HEK293T (cell line): ENCODE results near the gene ADAMTS9.

Experiments
- FOXA1 ChIP-seq: fragments of 450-650 bp; IDR thresholded peaks from 2 replicates; pipeline ENCODE4 v1.6.1; 2016; ENCODE audit warnings: mild to moderate bottlenecking
- FOXK2 ChIP-seq: fragments of 450-650 bp; IDR thresholded peaks from 2 replicates; pipeline ENCODE4 v1.6.1; 2016; ENCODE audit warnings: mild to moderate bottlenecking
- HDGF ChIP-seq: fragments of 450-650 bp; IDR thresholded peaks from 2 replicates; pipeline ENCODE4 v1.6.1; 2017; ENCODE audit warnings: antibody characterized with exemption, borderline replicate concordance
- TARDBP ChIP-seq: fragments of 450-650 bp; IDR thresholded peaks from 2 replicates; pipeline ENCODE4 v1.6.1; 2016

GRCh38 chr3:64495781-64496334, 191.9 kb downstream of the ADAMTS9 start:
- TF ChIP-seq TARDBP (no peak), HDGF (no peak), FOXA1 (no peak), FOXK2 (no peak)
